HepG2 (cell line): ENCODE measurements around the gene EI24. TPM values are rescaled to one million over a fixed set of nuclear protein-coding genes. Genes with fewer than 3 reads are reported as not detected.

Source experiments
- ATAC-seq: fragments of 200-7000 bp; cut with Tn5 transposase; 3 replicates; pipeline ENCODE4 v1.9.1; 2020; ENCODE audit warnings: mild to moderate bottlenecking, moderate library complexity
- BruUV-seq: library from RNA; stranded (reverse); fragments of 400-500 nt; replicated peaks from 2 replicates; lab custom pipeline; 2021; lab: Mats Ljungman, UMichigan
- CTCF ChIA-PET: fragments of 300-600 bp; formaldehyde crosslinking; extraction: SDS; loops from one replicate; lab custom pipeline; 2021; ENCODE audit warnings: low total read pairs, inconsistent platforms, low intra/inter-chr PET ratio; lab: Yijun Ruan, JAX
- POLR2A ChIA-PET: fragments of 350-600 bp; sonication (Branson Sonifier 250); formaldehyde crosslinking; loops from one replicate; lab custom pipeline; 2020; ENCODE audit warnings: antibody characterized with exemption, inconsistent platforms; lab: Yijun Ruan, JAX
- DNase-seq: peaks from one replicate; pipeline ENCODE4 v3.0.0-alpha.2; 2015; ENCODE audit warnings: low spot score
- FAIRE-seq: peaks from 3 replicates; lab custom pipeline; 2011; peaks lifted over from hg19 to GRCh38; lab: Jason Lieb, UNC
- H2AFZ ChIP-seq: one replicate; pipeline ENCODE4 v1.6.1; 2011; ENCODE audit warnings: low read length, inconsistent platforms
- H3K27ac ChIP-seq: fragments of 300-600 bp; 3 replicates; pipeline ENCODE4 v1.8.0; 2011; ENCODE audit warnings: mixed run types, mild to moderate bottlenecking, mixed read lengths, low read length, inconsistent platforms; ENCODE audit not compliant: insufficient read depth; ENCODE audit errors: extremely low read length
- H3K27me3 ChIP-seq, 2 experiments: fragments of 200-600 bp in 1 of 2; 2 replicates in 1 of 2; 3 replicates in 1 of 2; pipeline versions ENCODE4 v1.6.0 to v1.8.0; 2011; ENCODE audit warnings: low read length in 2 of 2, mild to moderate bottlenecking in 2 of 2, moderate library complexity in 2 of 2, inconsistent platforms in 1 of 2; ENCODE audit not compliant: insufficient read depth in 2 of 2, control insufficient read depth in 1 of 2
- H3K36me3 ChIP-seq, 2 experiments: fragments of 200-600 bp in 1 of 2; replicated peaks in 1 of 2; 2 replicates in 1 of 2; 3 replicates in 1 of 2; pipeline versions ENCODE4 v1.5.1 to v1.8.0; 2011; ENCODE audit warnings: low read length in 2 of 2, inconsistent platforms in 1 of 2; ENCODE audit not compliant: insufficient read depth in 2 of 2, control insufficient read depth in 1 of 2
- H3K4me1 ChIP-seq: 2 replicates; pipeline ENCODE4 v1.5.1; 2012; ENCODE audit warnings: low read length, inconsistent platforms; ENCODE audit not compliant: insufficient read depth
- H3K4me2 ChIP-seq: 2 replicates; pipeline ENCODE4 v1.6.0; 2011; ENCODE audit warnings: low read depth, low read length, inconsistent platforms
- H3K4me3 ChIP-seq, 3 experiments: fragments of 200-600 bp in 1 of 3; sonication (generic), shearing (Covaris generic) in 1 of 3; replicated peaks in 1 of 3; 2 replicates each; pipeline ENCODE4 v1.5.1; 2011 to 2016; ENCODE audit warnings: low read length in 3 of 3, inconsistent platforms in 2 of 3, low read depth in 2 of 3, mild to moderate bottlenecking in 2 of 3, control low read depth in 1 of 3, mixed read lengths in 1 of 3; ENCODE audit not compliant: insufficient read depth in 1 of 3
- H3K79me2 ChIP-seq: one replicate; pipeline ENCODE4 v1.6.1; 2011; ENCODE audit warnings: low read length, inconsistent platforms; ENCODE audit not compliant: insufficient read depth
- H3K9ac ChIP-seq: 2 replicates; pipeline ENCODE4 v1.6.0; 2011; ENCODE audit warnings: mild to moderate bottlenecking, low read depth, low read length, inconsistent platforms; ENCODE audit not compliant: insufficient read depth
- H3K9me3 ChIP-seq: 2 replicates; pipeline ENCODE4 v1.5.1; 2012; ENCODE audit warnings: mild to moderate bottlenecking, low read length
- H4K20me1 ChIP-seq: 2 replicates; pipeline ENCODE4 v1.6.0; 2011; ENCODE audit warnings: inconsistent platforms, mild to moderate bottlenecking, low read length, moderate library complexity; ENCODE audit not compliant: insufficient read depth
- ATF7-NPFF ChIP-seq: sonication (generic); formaldehyde crosslinking; IDR thresholded peaks from 2 replicates; pipeline ENCODE4 v1.8.1; 2023; ENCODE audit warnings: mild to moderate bottlenecking, low read depth, missing genetic modification reagents, moderate library complexity
- DR1 ChIP-seq: sonication (generic); formaldehyde crosslinking; IDR thresholded peaks from 2 replicates; pipeline ENCODE4 v1.8.0; 2021; ENCODE audit warnings: mild to moderate bottlenecking, missing genetic modification reagents, inconsistent platforms
- EP300 ChIP-seq, 3 experiments: sonication (generic) in 1 of 3; formaldehyde crosslinking in 1 of 3; IDR thresholded peaks; 2 replicates each; pipeline versions ENCODE4 v1.5.1 to v1.6.1; 2011 to 2020; ENCODE audit warnings: low read depth in 2 of 3, low read length in 2 of 3, borderline replicate concordance in 1 of 3, improper control_type of control experiment in 1 of 3, mild to moderate bottlenecking in 1 of 3, missing genetic modification reagents in 1 of 3, moderate library complexity in 1 of 3
- FOXC1 ChIP-seq: sonication (generic); formaldehyde crosslinking; IDR thresholded peaks from 2 replicates; pipeline ENCODE4 v1.8.0; 2022; ENCODE audit warnings: mild to moderate bottlenecking, missing genetic modification reagents, borderline replicate concordance
- NFE2L2 ChIP-seq: fragments of 150-350 bp; IDR thresholded peaks from 2 replicates; pipeline ENCODE4 v1.6.1; 2014; ENCODE audit warnings: low read length
- PRDM15 ChIP-seq: sonication (generic); formaldehyde crosslinking; IDR thresholded peaks from 2 replicates; pipeline ENCODE4 v1.4.0; 2020; ENCODE audit warnings: missing genetic modification reagents
- SMAD9 ChIP-seq: sonication (generic); formaldehyde crosslinking; IDR thresholded peaks from 2 replicates; pipeline ENCODE4 v1.5.1; 2020; ENCODE audit warnings: mild to moderate bottlenecking, missing genetic modification reagents
- SYNCRIP ChIP-seq: fragments of 200-400 bp; formaldehyde crosslinking; IDR thresholded peaks from 2 replicates; pipeline ENCODE4 v1.6.1; 2018; ENCODE audit warnings: mild to moderate bottlenecking, low read depth, low read length; ENCODE audit not compliant: insufficient read depth
- TOE1 ChIP-seq: sonication (generic); formaldehyde crosslinking; IDR thresholded peaks from 2 replicates; pipeline ENCODE4 v1.4.0; 2020; ENCODE audit warnings: mild to moderate bottlenecking, missing genetic modification reagents
- TSC22D2 ChIP-seq: sonication (generic); formaldehyde crosslinking; IDR thresholded peaks from 2 replicates; pipeline ENCODE4 v1.5.1; 2020; ENCODE audit warnings: missing genetic modification reagents, mild to moderate bottlenecking, borderline replicate concordance
- U2AF1 ChIP-seq: fragments of 200-400 bp; formaldehyde crosslinking; optimal IDR thresholded peaks from 2 replicates; pipeline ENCODE3; 2017; ENCODE audit warnings: mild to moderate bottlenecking, low read depth, low read length
- XBP1 ChIP-seq: sonication (generic); formaldehyde crosslinking; IDR thresholded peaks from 2 replicates; pipeline ENCODE4 v1.5.0; 2020; ENCODE audit warnings: missing genetic modification reagents
- ZC3H13 ChIP-seq: sonication (generic); formaldehyde crosslinking; IDR thresholded peaks from 2 replicates; pipeline ENCODE4 v1.8.1; 2023; ENCODE audit warnings: mild to moderate bottlenecking, missing genetic modification reagents, moderate library complexity
- ZIK1 ChIP-seq: sonication (generic); formaldehyde crosslinking; IDR thresholded peaks from 2 replicates; pipeline ENCODE4 v1.5.0; 2020; ENCODE audit warnings: mild to moderate bottlenecking, low read depth, missing genetic modification reagents, borderline replicate concordance
- ZNF12 ChIP-seq: sonication (generic); formaldehyde crosslinking; IDR thresholded peaks from 2 replicates; pipeline ENCODE4 v1.5.0; 2020; ENCODE audit warnings: missing genetic modification reagents
- ZNF143 ChIP-seq: sonication (generic); formaldehyde crosslinking; IDR thresholded peaks from 2 replicates; pipeline ENCODE4 v1.4.0; 2020; ENCODE audit warnings: missing genetic modification reagents
- ZNF225 ChIP-seq: sonication (generic); formaldehyde crosslinking; IDR thresholded peaks from 2 replicates; pipeline ENCODE4 v1.4.0; 2020; ENCODE audit warnings: mild to moderate bottlenecking, missing genetic modification reagents
- ZNF274 ChIP-seq: sonication (generic); formaldehyde crosslinking; IDR thresholded peaks from 2 replicates; pipeline ENCODE4 v1.5.1; 2020; ENCODE audit warnings: mild to moderate bottlenecking, missing genetic modification reagents
- ZNF564 ChIP-seq: sonication (generic); formaldehyde crosslinking; IDR thresholded peaks from 2 replicates; pipeline ENCODE4 v1.8.1; 2023; ENCODE audit warnings: mild to moderate bottlenecking, missing genetic modification reagents
- ZNF572 ChIP-seq: sonication (generic); formaldehyde crosslinking; IDR thresholded peaks from 2 replicates; pipeline ENCODE4 v1.5.1; 2020; ENCODE audit warnings: mild to moderate bottlenecking, missing genetic modification reagents
- ZNF605 ChIP-seq: sonication (generic); formaldehyde crosslinking; IDR thresholded peaks from 2 replicates; pipeline ENCODE4 v1.8.0; 2022; ENCODE audit warnings: mild to moderate bottlenecking, missing genetic modification reagents
- WGBS: methylation state at CpG from one replicate; pipeline ENCODE4 v1.1.6; 2017; ENCODE audit warnings: low lambda C conversion rate; 5-methylcytosine and 5-hydroxymethylcytosine counted together
- in situ Hi-C: cut with HindIII; loops from 2 replicates; pipeline ENCODE4 v1.10.0; 2017; ENCODE audit warnings: low pct_unique_long_range_greater_than_20kb; ENCODE audit not compliant: extremely low pct_ligation_motif_present
- intact Hi-C: fragments of 100-400 bp; cut with micrococcal nuclease; formaldehyde crosslinking; loops from one replicate; pipeline ENCODE4 v1.10.0; 2022; ENCODE audit not compliant: unreplicated experiment
- polyA plus RNA-seq, 8 experiments: library from polyadenylated mRNA; depleted of rRNA in 3 of 8; stranded (reverse) in 7 of 8; unstranded in 1 of 8; fragments of >200 nt; fragmentation: Illumina TruSeq in 4 of 8; extraction: Trizol in 4 of 8; gene quantifications; 2 replicates each; pipeline versions ENCODE4 v1.2.1 to v1.2.3, GENCODE V29; 2011 to 2016; ENCODE audit warnings: low read depth in 4 of 8, missing spikeins in 1 of 8, mixed read lengths in 1 of 8; ENCODE audit not compliant: insufficient read depth in 1 of 8
- total RNA-seq, 5 experiments: library from RNA; depleted of rRNA; stranded (reverse); fragments of >200 nt; fragmentation: Illumina TruSeq; extraction: Trizol; gene quantifications; 2 replicates each; pipeline ENCODE4 v1.2.3, GENCODE V29; 2016; ENCODE audit warnings: low read depth in 1 of 5

The EI24 gene
- total and polyA plus RNA-seq, 2 of the 13 experiments (the other 11 are each of a cell fraction or from before 2014, with no cell fraction given): 84.7 to 126 TPM

- POLR2A ChIA-PET: interaction anchor here (0.7 to 4.1 kb wide), 14 partner anchors 9 to 887 kb away, joined by 3 to 45 read pairs (median 4); partner anchors contain the start of genes CHEK1, EI24, HYLS1 and PUS3
- peaks cover 37% of the 10 kb centered on the region for H3K4me1 ChIP-seq
- 2% methylated on average over 17 of the region's 18 CpGs for WGBS
- H3K4me2 ChIP-seq: peak overlapping the region; percentile 76
- TSS peak; percentile 77 for BruUV-seq
- CTCF ChIA-PET: no interaction called here
- H2AFZ ChIP-seq: peak overlapping the region; percentile 28
- peak overlapping the region; percentile 86 for H3K9ac ChIP-seq
- no peaks in the 10 kb centered on the region for H3K9me3 ChIP-seq
- no peaks in the 10 kb centered on the region; a peak in 1 of 5 replicates for H3K27me3 ChIP-seq
- peaks cover 1 to 22% of the 10 kb centered on the region in 2 experiments for H3K36me3 ChIP-seq
- intact Hi-C loops (loop anchor here (2.0 kb wide), 1 partner anchor 32 kb away; the partner anchor contains the start of gene CHEK1), in situ Hi-C loops (no loop called here)
- H3K27ac ChIP-seq: peak overlapping the region; percentile 72
- FAIRE-seq: no peak
- peaks cover 49% of the 10 kb centered on the region for H3K79me2 ChIP-seq
- DNase-seq: peak; percentile 60
- H4K20me1 ChIP-seq: no peaks in the 10 kb centered on the region
- peak; percentile 64 for ATAC-seq
- peak overlapping the region; percentile 81 to 96 (median 90) for H3K4me3 ChIP-seq
- TF ChIP-seq DR1 (CRISPR knock-in tag) (no peak), ZNF572 (CRISPR knock-in tag) (no peak), ZIK1 (0 out of 2 replicates have a peak, but pooled peaks have one; percentile 4), ZNF605 (CRISPR knock-in tag) (no peak), ZNF274 (no peak), ATF7-NPFF (CRISPR knock-in tag) (no peak), XBP1 (CRISPR knock-in tag) (no peak), ZNF564 (CRISPR knock-in tag) (no peak), SMAD9 (CRISPR knock-in tag) (no peak), EP300 (IDR thresholded peaks at IDR 0.05; ENCODE audit: low read depth in 2 of 2, low read length in 2 of 2) (no peak), EP300 (CRISPR knock-in tag; IDR thresholded peaks at IDR 0.05; ENCODE audit: borderline replicate concordance) (no peak), ZNF143 (CRISPR knock-in tag) (0 out of 2 replicates have a peak, but pooled peaks have one; percentile 42), ZC3H13 (CRISPR knock-in tag) (no peak), ZNF225 (CRISPR knock-in tag) (no peak), TOE1 (CRISPR knock-in tag) (no peak), U2AF1 (no peak), TSC22D2 (CRISPR knock-in tag) (0 out of 2 replicates have a peak, but pooled peaks have one; percentile 26), FOXC1 (CRISPR knock-in tag) (0 out of 2 replicates have a peak, but pooled peaks have one; percentile 40), ZNF12 (CRISPR knock-in tag) (0 out of 2 replicates have a peak, but pooled peaks have one; percentile 3), NFE2L2 (no peak), SYNCRIP (no peak), PRDM15 (CRISPR knock-in tag) (no peak)
These were observed 24.0 kb downstream of the EI24 start for GRCh38 chr11:125593114-125593820.
